HG03558 (cell line): Measurements from ENCODE around the gene PGA3.
"Not testable (repeated sequence)": the region's sequence is repeated elsewhere in the genome, so short reads cannot be mapped to it uniquely, and the experiment has no call there.

ENCODE experiments used
- ATAC-seq: cut with Tn5 transposase; IDR thresholded peaks from one replicate; pipeline ENCODE4 v1.9.1; 2021; ENCODE audit warnings: moderate number of reproducible peaks; ENCODE audit not compliant: unreplicated experiment; ENCODE audit errors: extremely low read depth

Gene PGA3

GRCh38 chr11:61170566-61170965 lies 32.7 kb upstream of the PGA3 start:
- no peak for ATAC-seq

- ATAC-seq = no peak
Measured at GRCh38 chr11:61171907-61172306, 31.4 kb upstream of the PGA3 start.

- no peak for ATAC-seq
Measured at GRCh38 chr11:61172356-61172755, 31.0 kb upstream of the PGA3 start.

GRCh38 chr11:61172888-61173287 lies 30.4 kb upstream of the PGA3 start:
- ATAC-seq = no peak

DNA sequence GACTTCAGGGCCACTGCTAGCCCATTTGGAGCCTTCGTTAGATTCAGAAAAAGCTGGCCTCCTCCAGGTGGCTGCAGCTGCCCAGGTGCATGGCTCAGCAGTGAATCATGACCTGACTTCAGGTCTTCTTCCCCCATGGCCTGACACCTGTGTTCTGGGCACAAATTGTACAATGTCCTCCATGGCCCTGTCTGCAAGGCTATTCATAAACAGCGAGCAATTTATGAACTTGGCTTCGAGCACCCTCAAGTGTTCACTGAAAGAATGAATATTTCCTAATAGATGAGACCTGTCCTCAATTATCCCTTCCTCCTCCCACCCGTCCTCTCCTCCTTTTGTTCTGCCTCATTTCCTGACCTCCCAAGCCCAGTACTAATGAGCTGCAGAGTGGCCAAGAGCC lies 29.9 kb upstream of the PGA3 start:
- ATAC-seq = no peak

DNA sequence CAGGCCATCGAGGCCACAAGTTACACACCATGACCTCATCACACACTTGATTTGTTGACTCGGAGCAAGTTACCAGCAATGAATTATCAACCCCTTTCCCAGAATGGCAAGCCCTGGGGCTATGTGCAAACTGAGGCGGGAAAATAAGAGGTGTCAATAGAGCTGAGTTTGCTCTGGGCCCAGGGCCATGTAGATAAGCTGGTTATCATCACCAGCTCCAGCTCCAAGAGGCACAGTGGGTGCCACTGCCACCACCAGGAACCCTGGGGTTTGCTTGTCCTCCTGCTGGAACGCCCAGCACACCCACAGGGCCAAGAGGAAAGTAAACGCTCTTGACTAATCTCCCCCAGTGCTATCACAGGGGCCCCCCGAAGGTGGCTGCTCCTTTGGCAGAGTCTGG lies 29.0 kb upstream of the PGA3 start:
- no peak for ATAC-seq

DNA sequence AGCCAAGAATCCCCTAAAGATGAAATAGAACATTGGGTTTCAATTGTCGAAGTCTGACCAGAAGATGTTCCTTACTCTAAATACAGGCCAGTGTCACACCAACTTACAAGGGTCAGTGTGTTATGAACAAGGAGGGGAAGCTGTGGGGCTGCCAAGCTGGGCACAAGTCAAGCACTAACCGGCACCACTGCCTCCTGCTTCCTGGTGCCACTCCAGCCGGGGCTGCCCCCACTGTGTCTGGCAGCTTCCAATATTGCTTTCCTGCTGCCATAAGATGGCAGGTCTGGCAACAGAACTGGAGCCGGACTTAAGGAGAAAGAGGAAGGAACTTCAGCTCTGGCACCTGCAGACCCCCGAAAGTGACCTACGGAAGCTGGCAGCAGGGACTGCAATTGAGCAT lies 28.4 kb upstream of the PGA3 start:
- no peak for ATAC-seq

DNA sequence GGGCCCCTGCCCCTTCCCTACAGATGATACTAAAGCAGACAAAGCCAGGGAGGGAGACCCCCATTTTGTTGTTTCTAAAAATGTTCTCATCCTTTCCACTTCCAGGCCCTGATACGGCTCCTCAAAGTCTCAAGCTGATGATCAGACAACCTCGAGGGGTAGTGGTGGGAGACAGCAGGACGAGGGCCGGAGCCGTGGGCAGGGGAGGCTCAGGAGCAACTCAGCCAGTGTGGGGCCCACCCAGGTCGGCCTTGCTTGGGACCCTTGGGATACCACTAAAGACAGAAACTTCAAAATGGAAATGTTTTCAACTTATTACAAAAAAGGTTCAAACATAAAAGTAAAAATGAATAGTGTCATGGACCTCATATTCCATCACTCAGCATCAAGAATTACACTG lies 26.9 kb upstream of the PGA3 start:
- ATAC-seq = no peak

DNA sequence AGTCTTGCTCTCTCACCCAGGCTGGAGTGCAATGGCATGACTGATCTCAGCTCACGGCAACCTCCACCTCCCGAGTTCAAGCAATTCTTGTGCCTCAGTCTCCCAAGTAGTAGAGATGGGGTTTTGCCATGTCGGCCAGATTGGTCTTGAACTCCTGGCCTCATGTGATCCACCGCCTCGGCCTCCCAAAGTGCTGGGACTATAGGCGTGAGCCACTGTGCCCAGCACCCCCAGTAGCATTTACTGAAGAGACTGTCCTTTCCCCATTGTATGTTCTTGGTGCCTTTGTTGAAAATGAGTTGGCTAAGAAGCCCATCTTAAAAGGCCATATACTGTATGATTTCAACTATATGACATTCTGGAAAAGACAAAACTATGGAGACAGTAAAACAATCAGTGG lies 23.1 kb upstream of the PGA3 start:
- not testable (repeated sequence) for ATAC-seq

DNA sequence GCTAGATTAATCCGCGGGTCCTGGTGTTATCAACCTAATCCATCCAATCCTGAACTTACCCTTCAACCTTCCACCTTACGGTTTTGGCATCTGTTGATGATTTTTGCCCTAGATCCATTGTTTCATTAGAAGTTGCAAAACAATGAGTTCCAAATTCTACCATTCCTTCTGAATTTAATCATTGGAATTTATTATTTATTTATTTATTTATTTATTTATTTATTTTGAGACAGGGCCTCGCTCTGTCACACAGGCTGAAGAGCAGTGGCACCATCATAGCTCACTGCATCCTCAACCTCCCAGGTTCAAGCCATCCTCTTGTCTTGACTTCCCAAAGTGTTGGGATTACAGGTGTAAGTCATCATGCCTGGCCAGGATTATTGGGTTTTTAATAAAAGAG lies 21.8 kb upstream of the PGA3 start:
- no peak for ATAC-seq

DNA sequence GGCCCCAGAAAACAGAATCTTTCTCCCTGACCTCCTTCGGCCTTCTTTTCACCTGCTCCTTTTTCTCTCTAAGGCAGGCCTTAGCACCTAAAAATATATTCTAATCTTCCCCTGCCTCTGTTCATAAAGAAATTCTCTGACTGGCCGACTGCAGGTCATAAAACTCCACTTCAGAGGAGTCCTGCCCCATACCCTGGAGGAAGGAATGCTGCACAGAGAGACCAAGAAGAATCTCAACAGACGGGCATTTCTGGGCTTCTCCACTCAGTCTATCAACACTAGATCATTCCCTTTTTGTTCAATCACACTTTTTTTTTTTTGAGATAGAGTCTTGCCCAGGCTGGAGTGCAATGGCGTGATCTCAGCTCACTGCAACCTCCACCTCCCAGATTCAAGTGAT lies 19.7 kb upstream of the PGA3 start:
- no peak for ATAC-seq

DNA sequence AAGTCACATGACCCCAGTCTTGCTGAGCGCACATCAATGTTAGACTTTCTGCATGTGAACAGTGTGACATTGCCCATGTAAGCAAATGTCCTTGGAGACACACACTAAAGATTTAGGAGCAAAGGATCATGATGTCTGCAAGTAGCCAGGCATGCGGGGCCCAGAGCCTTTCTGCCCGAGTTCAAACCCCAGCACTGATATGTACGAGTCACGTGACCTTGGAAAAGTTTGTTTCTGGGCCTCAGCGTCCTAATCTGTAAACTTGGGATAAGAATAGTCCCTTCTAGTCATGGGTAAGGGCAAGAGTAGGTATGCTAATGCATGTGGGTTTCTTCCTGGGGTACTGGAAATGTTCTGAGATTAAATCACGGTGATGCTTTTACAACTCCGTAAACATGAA lies 16.8 kb upstream of the PGA3 start:
- ATAC-seq = no peak

GRCh38 chr11:61187505-61188130 lies 15.7 kb upstream of the PGA3 start:
- no peak for ATAC-seq

DNA sequence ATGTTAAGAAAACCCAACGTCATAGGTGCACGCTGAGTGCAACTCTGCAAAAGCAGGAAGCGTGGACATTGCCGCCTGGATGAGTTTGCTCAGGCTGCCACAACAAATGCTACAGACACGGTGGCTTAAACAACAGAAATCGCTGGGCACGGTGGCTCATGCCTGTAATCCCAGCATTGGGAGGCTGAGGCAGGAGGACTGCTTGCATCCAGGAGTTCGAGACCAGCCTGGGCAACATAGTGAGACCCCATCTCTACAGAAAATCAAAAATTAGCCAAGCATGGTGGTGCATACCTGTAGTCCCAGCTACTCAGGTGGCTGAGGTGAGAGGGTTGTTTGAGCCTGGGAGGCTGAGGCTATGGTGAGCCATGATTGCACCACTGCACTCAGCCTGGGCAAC lies 13.4 kb upstream of the PGA3 start:
- ATAC-seq = no peak

DNA sequence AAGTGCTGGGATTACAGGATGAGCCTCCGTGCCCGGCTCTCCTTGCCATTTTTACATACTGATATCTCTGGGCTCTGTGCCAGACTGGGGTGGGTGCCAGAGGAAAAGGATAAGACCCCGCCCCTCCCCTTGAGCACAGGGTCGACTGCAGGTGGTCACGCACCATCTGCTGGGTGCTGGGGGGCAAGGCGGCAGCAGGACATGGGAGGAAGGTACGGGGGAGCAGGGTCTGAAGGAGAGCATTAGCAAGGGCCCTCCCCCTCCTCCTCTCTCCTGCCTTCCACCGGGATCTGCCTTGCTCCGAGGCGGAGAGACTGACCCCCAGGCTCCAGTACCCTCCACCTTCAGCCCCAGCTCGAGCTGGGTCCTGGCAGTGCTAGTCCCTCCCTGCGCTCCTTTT lies 9.7 kb upstream of the PGA3 start:
- ATAC-seq = no peak

GRCh38 chr11:61194169-61194671 lies 9.1 kb upstream of the PGA3 start:
- no peak for ATAC-seq

DNA sequence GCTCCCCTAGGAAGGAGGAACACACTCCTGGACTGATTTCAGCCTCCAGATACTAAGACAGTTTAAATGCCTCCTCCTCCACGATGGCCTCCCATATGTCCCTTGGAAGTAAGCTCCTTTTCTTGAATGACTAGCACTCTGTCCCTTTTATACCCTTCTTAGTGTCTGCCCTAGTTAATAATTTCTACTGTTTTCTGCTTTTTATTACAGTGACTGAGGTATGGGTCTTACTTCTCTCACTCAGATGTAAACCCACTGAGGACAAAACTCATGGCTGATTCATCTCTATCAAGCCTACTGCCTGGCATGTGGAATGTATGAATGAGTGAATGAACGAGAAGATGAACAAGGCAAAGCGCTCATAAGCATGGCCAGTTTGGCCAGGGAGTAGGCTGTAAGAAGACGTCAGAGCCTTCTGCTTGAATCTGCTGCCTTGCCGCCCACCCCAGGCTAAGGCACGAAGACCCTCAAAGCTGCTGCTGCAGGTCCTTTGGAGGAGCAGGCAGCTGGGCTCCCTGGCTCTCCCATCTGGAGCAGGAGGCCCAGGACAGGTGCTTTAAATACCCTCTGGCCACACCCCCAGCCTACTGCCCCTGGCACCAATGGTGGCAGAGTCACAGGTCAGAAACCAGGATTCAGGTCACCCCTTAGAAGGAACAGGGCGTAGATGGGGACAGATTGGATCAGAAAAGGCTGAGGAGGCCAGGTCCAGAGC lies 8.2 kb upstream of the PGA3 start:
- ATAC-seq = no peak

DNA sequence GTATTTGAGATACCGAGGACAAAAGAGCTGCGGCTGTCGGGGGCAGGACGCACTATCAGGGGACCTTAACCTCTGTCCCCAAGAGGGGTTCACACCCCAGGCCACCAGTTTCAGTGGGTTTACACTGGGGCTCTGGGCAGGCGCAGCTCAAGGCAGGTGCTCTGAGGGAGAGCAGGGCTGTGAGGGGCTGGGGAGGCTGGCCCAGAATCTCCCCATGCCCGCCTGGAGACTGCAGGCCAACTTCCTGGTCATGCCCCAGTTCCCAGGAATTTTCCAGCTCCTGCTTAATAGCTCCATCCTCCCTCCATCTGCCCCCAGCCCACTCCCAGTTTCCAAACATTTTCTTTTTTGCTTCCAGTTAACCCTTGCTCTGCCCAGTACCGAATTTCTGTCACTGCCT lies 7.6 kb upstream of the PGA3 start:
- no peak for ATAC-seq

- no peak for ATAC-seq
Measured at GRCh38 chr11:61198361-61198760, 5.0 kb upstream of the PGA3 start.

DNA sequence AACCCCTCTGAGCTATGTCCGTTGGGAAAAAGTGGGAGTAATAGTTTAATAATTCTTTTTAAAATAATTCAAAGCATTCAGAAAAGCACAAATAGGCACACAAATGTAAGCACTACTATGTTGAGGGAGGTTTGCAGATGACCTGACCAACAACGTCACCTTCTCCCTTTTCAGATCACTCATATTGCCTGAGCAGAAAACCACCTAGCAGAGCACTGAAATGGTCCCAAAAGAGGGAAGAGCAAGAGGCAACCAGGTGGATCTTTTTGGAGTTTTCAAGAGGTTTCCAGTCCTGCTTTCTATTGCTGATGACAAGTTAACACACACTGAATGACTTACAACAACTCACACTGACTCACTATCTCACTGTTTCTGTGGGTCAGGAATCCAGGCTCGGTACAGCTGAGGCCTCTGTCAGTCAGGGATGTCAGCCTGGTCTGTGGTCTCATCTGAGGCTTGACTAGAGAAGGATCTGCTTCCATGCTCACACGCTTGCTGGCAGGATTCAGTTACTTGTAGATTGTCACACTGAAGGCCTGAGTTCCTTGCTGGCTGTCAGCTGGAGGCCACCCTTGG lies 4.3 kb upstream of the PGA3 start:
- no peak for ATAC-seq

DNA sequence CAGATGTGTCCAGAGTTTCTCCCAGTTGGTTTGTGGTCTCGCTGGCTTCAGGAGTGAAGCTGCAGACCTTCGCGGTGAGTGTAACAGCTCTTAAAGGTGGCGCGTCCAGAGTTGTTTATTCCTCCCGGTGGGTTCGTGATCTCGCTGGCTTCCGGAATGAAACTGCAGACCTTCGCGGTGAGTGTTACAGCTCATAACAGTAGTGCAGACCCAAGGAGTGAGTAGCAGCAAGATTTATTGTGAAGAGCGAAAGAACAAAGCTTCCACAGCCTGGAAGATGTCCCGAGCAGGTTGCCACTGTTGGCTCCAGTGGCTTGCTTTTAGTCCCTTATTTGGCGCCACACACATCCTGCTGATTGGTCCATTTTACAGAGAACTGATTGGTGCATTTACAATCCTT lies 1.8 kb upstream of the PGA3 start:
- no peak for ATAC-seq

DNA sequence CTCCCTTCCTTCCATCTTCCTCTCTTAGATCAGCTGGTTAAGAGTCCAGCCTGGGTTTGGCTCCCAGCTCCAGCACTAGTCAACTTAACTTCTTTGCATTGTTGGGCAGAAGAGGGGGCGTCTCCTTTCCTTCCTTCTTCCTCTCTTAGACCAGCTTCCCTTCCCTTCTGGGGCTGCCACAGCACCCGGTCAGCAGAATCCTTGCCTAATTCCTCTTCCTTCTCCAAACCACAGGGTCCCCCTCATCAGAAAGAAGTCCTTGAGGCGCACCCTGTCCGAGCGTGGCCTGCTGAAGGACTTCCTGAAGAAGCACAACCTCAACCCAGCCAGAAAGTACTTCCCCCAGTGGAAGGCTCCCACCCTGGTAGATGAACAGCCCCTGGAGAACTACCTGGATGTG lies 558 bp downstream of the PGA3 start:
- not testable (repeated sequence) for ATAC-seq
